ENCODE measurements around the gene SYT2. TPM values are rescaled to one million over a fixed set of nuclear protein-coding genes. Genes with fewer than 3 reads are reported as not detected.
A peak's percentile ranks its signal among the peaks of the same experiment; 100 is the strongest.
"Not testable (repeated sequence)": the region's sequence is repeated elsewhere in the genome, so short reads cannot be mapped to it uniquely, and the experiment has no call there.

SYT2 gene
- total and polyA plus RNA-seq, 3 donors from 2014 or later: 2.0 to 7.2 (median 2.1) TPM

- no peak for DNase-seq
- no peak for TF ChIP-seq POLR2A (IDR thresholded peaks at IDR 0.05)
- TF ChIP-seq CTCF (IDR thresholded peaks at IDR 0.05): no peak
- peaks cover 12% of the 10 kb centered on the region for H3K4me1 ChIP-seq
- H3K27ac ChIP-seq: peak overlapping the region in 1 of 2 donors; percentile 33
- 79 to 81% methylated on average over 1 of the region's 1 CpG for WGBS, 2 donors
- H3K4me3 ChIP-seq: no peak overlapping the region
- no peaks in the 10 kb centered on the region for H3K9me3 ChIP-seq
- no peaks in the 10 kb centered on the region for H3K27me3 ChIP-seq
- intact Hi-C loops (cut with DNase I; ENCODE audit: low total_unique reads): no loop called here
- no peaks in the 10 kb centered on the region for H3K36me3 ChIP-seq (ENCODE audit: low read depth, missing control alignments)
These were observed 146.4 kb downstream of the SYT2 start for GRCh38 chr1:202563818-202564217.

DNA sequence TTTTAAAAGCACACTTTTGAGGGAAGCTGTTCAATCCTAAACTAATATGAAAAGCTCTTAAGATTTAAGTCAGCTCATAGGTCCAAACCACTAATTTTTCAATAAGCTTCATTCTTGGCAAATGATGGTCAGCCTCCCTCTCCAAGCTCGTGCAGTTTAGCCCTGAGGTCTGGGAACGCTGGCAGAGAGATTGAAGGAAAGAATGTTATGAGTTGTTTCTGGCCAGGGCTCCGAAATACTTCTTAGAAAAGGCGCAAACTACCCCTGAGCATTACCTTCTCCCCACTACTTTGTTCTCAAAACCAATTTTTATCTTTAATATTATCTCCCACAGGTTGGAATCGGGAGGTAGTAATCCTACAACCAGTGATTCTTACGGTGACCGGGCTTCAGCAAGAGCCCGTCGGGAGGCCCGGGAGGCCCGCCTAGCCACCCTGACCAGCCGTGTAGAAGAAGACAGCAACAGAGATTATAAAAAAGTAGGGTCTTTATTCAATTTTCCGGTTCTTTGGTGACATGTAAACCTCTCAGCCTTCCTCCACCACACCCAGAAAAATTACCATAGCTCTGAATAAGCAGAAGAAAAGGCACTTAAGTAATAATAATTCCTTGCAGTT, 147.7 kb downstream of the SYT2 start:
- H3K36me3 ChIP-seq (ENCODE audit: low read depth, missing control alignments): no peaks in the 10 kb centered on the region
- 70 to 85% methylated on average over 13 of the region's 13 CpGs for WGBS, 2 donors
- TF ChIP-seq POLR2A (IDR thresholded peaks at IDR 0.05) (no peak), CTCF (IDR thresholded peaks at IDR 0.05) (no peak)
- no peak overlapping the region for H3K4me3 ChIP-seq
- peak overlapping the region; percentile 14 to 55 for H3K27ac ChIP-seq
- no peaks in the 10 kb centered on the region for H3K9me3 ChIP-seq
- no peaks in the 10 kb centered on the region for H3K27me3 ChIP-seq
- intact Hi-C loops (cut with DNase I; ENCODE audit: low total_unique reads): no loop called here
- no peak for DNase-seq
- peaks cover 10% of the 10 kb centered on the region for H3K4me1 ChIP-seq

GRCh38 chr1:202561726-202562443, 148.4 kb downstream of the SYT2 start:
- WGBS, 2 donors: 76 to 94% methylated on average over 2 of the region's 2 CpGs
- Histone ChIP-seq H3K27me3 (no peaks in the 10 kb centered on the region), H3K36me3 (ENCODE audit: low read depth, missing control alignments) (no peaks in the 10 kb centered on the region), H3K9me3 (no peaks in the 10 kb centered on the region), H3K4me3 (no peak overlapping the region), H3K4me1 (peaks cover 10% of the 10 kb centered on the region), H3K27ac (peak overlapping the region in 1 of 2 donors; percentile 55)
- intact Hi-C loops (cut with DNase I; ENCODE audit: low total_unique reads): no loop called here
- TF ChIP-seq CTCF (IDR thresholded peaks at IDR 0.05) (peak in 1 of 3 experiments; percentile 7), POLR2A (IDR thresholded peaks at IDR 0.05) (no peak)
- no peak for DNase-seq

DNA sequence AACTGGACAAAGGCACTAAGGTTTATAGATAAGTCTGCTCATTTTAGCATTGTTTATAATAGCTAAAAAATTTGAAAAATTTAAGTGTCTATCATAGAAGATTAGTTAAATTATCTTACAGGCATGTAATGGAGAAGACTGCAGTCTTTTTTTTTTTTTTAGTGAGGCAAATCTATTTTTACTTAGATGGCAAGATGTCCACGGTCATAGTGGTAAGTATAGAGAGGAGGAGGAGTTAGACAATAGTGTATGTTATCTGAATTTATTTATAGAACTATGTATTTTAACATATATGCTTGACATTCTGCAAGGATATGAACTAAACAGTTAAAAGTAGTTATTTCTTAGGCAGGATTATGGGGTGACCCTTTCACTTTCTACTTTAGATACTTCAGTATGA, 149.0 kb downstream of the SYT2 start:
- Histone ChIP-seq H3K27ac (peak overlapping the region in 1 of 2 donors; percentile 55), H3K36me3 (ENCODE audit: low read depth, missing control alignments) (no peaks in the 10 kb centered on the region), H3K4me3 (no peak overlapping the region), H3K9me3 (no peaks in the 10 kb centered on the region), H3K4me1 (peaks cover 9% of the 10 kb centered on the region), H3K27me3 (no peaks in the 10 kb centered on the region)
- intact Hi-C loops (cut with DNase I; ENCODE audit: low total_unique reads): no loop called here
- TF ChIP-seq CTCF (IDR thresholded peaks at IDR 0.05) (no peak), POLR2A (IDR thresholded peaks at IDR 0.05) (no peak)
- no peak for DNase-seq
- WGBS, 2 donors: 74 to 83% methylated on average over 1 of the region's 1 CpG

DNA sequence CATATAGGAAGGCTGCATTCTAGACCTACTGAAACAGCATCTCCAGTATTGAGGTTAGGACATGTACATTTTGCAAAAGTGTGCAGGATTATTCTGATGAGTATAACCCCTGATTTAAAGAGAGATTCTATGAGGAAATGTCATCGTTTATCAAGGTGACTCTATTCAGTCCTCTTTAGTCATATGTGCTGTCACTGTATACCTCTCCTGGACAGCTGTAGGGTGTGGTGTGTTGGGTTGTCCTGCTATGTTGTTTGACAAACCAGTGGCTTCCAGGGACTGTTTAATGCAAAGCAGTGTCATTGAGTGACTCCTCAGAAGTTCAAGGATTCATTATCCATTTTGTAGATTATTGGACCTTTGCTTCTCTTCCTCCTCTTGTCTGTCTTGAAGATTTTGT, 152.6 kb downstream of the SYT2 start:
- H3K4me1 ChIP-seq: peaks cover 24% of the 10 kb centered on the region
- H3K27ac ChIP-seq; H3K4me3 ChIP-seq; intact Hi-C loops (cut with DNase I; ENCODE audit: low total_unique reads); H3K36me3 ChIP-seq (ENCODE audit: low read depth, missing control alignments); H3K27me3 ChIP-seq; H3K9me3 ChIP-seq; DNase-seq: not testable (repeated sequence)
- WGBS, 2 donors: 76 to 90% methylated on average over 1 of the region's 1 CpG

DNA sequence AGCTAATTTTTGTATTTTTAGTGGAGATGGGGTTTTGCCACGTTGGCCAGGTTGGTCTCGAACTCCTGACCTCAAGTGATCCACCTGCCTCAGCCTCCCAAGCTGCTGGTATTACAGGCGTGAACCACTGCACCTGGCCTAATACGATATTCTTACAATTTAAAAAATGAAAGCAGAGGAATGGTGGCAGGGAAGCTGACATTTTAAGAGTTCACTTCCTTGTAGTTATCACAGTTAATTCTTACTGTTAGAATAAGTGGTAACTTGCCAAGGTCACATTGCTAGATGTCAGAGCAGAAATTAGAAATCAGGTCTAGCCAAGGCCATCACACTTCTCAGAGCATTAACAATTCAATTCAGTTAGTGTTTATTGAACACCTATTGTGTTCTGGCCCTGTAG, 154.2 kb downstream of the SYT2 start:
- H3K4me3 ChIP-seq; DNase-seq; intact Hi-C loops (cut with DNase I; ENCODE audit: low total_unique reads); H3K36me3 ChIP-seq (ENCODE audit: low read depth, missing control alignments); H3K9me3 ChIP-seq; H3K27me3 ChIP-seq; H3K27ac ChIP-seq: not testable (repeated sequence)
- 71 to 72% methylated on average over 4 of the region's 4 CpGs for WGBS, 2 donors
- H3K4me1 ChIP-seq: peaks cover 37% of the 10 kb centered on the region

DNA sequence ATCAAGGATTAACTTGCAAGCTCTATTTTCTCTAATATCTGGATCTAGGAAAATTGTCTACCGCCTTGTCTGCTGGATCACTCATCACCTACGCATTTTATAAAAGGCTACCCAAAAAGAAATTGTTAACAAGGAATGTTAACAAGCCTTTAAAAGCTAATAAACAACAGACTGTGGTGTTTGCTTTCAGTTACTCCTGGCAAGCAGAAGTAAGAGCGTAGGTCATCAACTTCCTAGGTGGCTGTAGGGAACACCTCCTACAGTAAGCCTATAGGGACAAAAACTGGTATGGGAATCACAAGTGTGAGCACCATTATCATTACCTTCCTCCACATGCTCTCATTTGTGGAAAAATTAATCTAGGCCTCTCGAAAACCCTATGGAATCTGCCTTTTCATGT, 155.6 kb downstream of the SYT2 start:
- H3K4me1 ChIP-seq: peaks cover 37% of the 10 kb centered on the region
- WGBS, 2 donors: 90 to 91% methylated on average over 4 of the region's 4 CpGs

More for the DNA sequence above, 155.6 kb downstream of the SYT2 start:
- H3K27me3 ChIP-seq; DNase-seq; intact Hi-C loops (cut with DNase I; ENCODE audit: low total_unique reads); H3K9me3 ChIP-seq; H3K4me3 ChIP-seq; H3K36me3 ChIP-seq (ENCODE audit: low read depth, missing control alignments): not testable (repeated sequence)
- H3K27ac ChIP-seq: peak overlapping the region in 1 of 2 donors; percentile 72
